GM06990 (cell line): Measurements from ENCODE around the gene RABGEF1.
"Not testable (repeated sequence)": the region's sequence is repeated elsewhere in the genome, so short reads cannot be mapped to it uniquely, and the experiment has no call there.

Source experiments
- DNase-seq: peaks from one replicate; pipeline ENCODE4 v3.0.0-alpha.2; 2011; ENCODE audit not compliant: insufficient read length; ENCODE audit errors: extremely low read depth
- H3K27me3 ChIP-seq: replicated peaks from 2 replicates; pipeline ENCODE4 v1.6.0; 2011; ENCODE audit warnings: low read length; ENCODE audit not compliant: control insufficient read depth, insufficient read depth
- H3K36me3 ChIP-seq: 2 replicates; pipeline ENCODE4 v1.5.1; 2011; ENCODE audit warnings: low read length; ENCODE audit not compliant: control insufficient read depth, insufficient read depth
- H3K4me3 ChIP-seq: replicated peaks from 2 replicates; pipeline ENCODE4 v1.5.1; 2011; ENCODE audit warnings: low read depth, mild to moderate bottlenecking, control low read depth, low read length
- TF ChIP-seq, protein P1 (sequence below): IDR thresholded peaks from 2 replicates; pipeline ENCODE4 v1.5.1; 2011; ENCODE audit warnings: low read length, control low read depth, mild to moderate bottlenecking, inconsistent platforms; ENCODE audit not compliant: insufficient read depth, poor library complexity, severe bottlenecking

RABGEF1 gene

DNA sequence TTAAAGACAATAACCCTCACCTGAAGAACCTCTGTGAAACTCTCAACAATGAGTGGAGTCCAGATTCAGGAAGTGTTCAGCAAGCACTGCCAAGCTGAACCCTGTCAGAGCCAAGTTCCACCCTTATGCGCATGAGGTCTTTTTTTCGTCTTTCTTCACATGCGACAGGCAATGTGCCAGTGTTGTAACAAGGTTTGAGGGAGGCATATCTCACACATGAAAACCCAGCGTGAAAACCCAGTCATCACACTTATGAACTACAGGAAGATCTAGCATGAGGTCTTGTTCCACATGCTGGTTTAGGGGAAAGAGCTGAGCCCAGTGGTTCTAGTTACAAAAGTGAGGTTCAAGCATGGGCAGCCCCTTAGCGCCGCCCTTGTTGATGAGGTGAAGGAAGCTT is 49.7 kb downstream of the RABGEF1 start:
- no peak for DNase-seq
- Histone ChIP-seq H3K27me3 (no peaks in the 10 kb centered on the region), H3K4me3 (no peak overlapping the region), H3K36me3 (peaks cover 6% of the 10 kb centered on the region)
- TF ChIP-seq, protein P1, sequence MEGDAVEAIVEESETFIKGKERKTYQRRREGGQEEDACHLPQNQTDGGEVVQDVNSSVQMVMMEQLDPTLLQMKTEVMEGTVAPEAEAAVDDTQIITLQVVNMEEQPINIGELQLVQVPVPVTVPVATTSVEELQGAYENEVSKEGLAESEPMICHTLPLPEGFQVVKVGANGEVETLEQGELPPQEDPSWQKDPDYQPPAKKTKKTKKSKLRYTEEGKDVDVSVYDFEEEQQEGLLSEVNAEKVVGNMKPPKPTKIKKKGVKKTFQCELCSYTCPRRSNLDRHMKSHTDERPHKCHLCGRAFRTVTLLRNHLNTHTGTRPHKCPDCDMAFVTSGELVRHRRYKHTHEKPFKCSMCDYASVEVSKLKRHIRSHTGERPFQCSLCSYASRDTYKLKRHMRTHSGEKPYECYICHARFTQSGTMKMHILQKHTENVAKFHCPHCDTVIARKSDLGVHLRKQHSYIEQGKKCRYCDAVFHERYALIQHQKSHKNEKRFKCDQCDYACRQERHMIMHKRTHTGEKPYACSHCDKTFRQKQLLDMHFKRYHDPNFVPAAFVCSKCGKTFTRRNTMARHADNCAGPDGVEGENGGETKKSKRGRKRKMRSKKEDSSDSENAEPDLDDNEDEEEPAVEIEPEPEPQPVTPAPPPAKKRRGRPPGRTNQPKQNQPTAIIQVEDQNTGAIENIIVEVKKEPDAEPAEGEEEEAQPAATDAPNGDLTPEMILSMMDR, result no peak

DNA sequence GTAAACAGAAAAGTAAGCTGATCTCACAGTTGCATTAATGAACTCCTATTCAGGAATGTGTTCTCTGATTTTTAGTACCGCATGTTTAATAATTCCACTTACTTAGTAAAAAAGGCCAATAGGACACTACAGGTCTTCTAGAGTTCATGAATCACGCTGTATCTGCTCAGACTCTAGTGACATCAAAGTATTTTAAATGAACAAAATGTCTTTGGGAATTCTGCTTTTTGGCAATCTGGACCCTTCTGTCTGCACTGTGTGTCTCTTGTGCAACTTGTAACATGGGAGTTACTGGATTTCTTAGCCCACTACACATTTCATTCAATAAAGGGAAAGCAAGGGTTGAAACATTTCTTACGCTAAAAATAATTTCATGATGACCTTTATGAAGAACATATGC is 50.2 kb downstream of the RABGEF1 start:
- H3K4me3 ChIP-seq, result no peak overlapping the region
- TF ChIP-seq, protein P1, result no peak
- DNase-seq, result no peak
- peaks cover 8% of the 10 kb centered on the region for H3K36me3 ChIP-seq
- no peaks in the 10 kb centered on the region for H3K27me3 ChIP-seq

DNA sequence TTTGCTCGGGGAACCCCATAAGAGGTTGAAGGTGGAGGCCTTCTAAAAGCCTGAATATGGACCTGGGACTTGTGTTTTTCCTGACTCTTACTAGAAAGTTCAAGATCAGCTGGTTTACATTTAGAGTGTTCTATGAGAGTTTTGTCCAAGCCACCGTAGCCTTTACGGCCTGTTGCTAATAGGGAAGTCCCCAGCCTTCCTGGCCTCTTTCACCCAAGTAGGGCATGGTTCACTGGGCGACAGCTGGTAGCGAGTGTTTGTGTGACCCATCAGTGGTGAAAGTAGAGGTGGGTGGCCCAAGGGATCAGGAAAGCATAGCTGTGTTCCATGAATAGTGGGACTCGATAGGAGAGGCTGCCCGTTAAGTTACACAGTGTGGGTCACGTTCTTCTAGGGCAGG is 60.1 kb downstream of the RABGEF1 start:
- no peaks in the 10 kb centered on the region for H3K27me3 ChIP-seq
- TF ChIP-seq, protein P1, result no peak
- H3K36me3 ChIP-seq, result peaks cover 27% of the 10 kb centered on the region
- no peak for DNase-seq
- H3K4me3 ChIP-seq, result no peak overlapping the region

DNA sequence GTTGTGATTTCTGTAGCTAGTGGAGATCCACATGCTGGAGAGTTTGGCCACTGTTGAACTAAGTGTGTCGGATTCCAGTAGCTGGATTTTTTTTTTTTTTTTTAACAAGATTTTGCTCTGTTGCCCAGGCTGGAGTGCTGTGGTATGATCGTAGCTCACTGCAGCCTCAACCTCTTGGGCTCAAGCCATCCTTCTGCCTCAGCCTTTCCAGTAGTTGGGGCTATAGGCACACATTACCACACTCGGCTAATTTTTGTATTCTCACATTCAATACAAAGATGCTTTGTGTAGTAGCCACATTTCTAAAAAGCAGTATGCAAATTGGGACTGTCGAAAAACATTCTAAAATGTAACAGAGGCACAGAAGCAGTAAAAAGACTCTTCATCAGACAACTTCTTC is 63.5 kb downstream of the RABGEF1 start:
- DNase-seq, result no peak
- H3K27me3 ChIP-seq, result no peaks in the 10 kb centered on the region
- H3K36me3 ChIP-seq, result peaks cover 28% of the 10 kb centered on the region
- TF ChIP-seq, protein P1, result no peak
- H3K4me3 ChIP-seq, result no peak overlapping the region

DNA sequence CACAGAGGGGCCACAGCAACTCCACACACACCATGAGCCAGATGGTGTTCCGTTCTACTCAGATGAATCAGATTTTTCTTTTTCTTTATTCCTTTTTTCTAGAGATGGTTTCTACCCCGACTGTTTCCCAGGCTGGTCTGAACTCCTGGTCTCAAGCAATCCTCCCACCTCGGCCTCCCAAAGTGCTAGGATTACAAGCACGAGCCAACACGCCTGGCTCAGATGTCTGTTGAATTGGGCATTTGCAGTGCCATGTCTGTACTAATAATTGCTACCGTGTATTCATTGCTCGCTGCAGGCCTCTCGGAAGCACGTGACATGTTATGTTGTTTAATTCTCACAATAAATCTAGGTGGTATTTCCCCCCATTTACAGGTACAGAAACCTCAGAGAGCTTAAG is 67.2 kb downstream of the RABGEF1 start:
- Histone ChIP-seq H3K27me3 (no peaks in the 10 kb centered on the region), H3K36me3 (peaks cover 23% of the 10 kb centered on the region), H3K4me3 (no peak overlapping the region)
- DNase-seq, result no peak
- TF ChIP-seq, protein P1, result no peak

DNA sequence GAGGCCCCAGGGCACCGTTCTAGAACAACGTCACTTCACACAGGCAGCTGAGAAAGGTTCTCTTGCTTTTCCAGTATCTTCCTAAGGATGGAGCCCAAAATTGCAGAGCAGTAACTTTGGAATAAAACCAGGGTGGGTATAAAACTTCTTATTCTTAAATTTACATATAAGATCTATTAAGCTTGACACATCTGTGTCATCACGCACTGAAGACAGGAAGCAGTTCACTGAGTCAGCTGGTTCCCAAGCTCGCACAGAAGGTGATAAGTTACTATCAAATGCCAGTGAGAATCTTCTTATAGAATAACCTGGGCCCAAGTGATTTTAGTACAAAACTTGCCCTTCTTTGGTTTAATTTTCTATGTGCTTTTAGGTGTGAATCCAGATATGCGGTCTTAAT is 70.2 kb downstream of the RABGEF1 start:
- TF ChIP-seq, protein P1, result no peak
- H3K36me3 ChIP-seq, result peaks cover 13% of the 10 kb centered on the region
- no peak overlapping the region for H3K4me3 ChIP-seq
- H3K27me3 ChIP-seq, result no peaks in the 10 kb centered on the region
- no peak for DNase-seq

DNA sequence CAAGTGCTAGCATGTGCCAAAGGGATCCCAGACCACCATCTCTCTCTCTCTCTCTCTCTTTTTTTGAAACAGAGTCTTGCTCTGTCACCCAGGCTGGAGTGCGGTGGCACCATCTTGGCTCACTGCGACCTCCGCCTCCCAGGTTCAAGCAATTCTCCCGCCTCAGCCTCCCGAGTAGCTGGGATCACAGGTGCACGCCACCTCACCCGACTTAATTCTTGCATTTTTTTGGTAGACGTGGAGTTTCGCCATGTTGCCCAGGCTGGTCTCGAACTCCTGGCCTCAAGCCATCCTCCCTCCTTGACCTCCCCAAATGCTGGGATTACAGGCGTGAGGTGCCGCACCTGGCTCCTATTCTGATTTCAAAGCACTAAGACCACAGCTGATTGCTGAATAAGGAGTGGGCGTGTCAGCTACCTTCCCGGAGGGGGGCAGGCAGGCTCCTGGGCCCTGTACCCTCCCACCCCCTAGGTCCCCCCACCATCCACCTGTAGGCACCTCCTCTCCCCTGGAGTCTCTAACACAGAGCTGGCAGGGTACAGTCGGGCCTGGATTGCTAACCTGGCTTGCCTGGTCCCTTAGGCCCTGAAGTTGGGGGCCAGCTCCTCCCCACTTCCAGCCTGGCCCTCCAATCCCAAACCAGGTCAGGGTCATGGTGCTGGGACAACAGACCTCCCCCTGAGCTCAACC is 74.8 kb downstream of the RABGEF1 start:
- H3K27me3 ChIP-seq, H3K36me3 ChIP-seq, DNase-seq, H3K4me3 ChIP-seq: not testable (repeated sequence)
